ENCODE results near the gene STPG3. TPM values are rescaled to one million over a fixed set of nuclear protein-coding genes. Genes with fewer than 3 reads are reported as not detected.

Gene STPG3
- total RNA-seq (2022), result not detected in 2 replicates
- not detected for Bru-seq, nascent RNA
- BruChase-seq, experiment 1, labeled RNA remaining after a 6-hour chase, result not detected
- BruChase-seq, experiment 2, labeled RNA remaining after a 2-hour chase, result percentile 21 among the genes with signal in this experiment
- long read RNA-seq, result 0 reads

DNA sequence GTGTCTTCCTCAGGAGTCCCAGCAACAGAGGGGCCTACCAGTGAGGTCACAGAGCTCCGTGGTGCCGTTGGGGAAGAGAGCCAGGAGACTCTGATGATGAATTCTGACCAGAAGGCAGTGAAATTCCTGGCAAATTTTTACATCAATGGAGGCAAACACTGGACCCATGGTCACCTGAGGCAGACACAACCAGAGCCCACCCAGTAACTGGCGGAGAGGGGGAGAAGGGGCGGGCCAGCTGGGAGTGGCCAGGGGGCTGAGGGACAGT, at the start of gene STPG3:
TSS of gene STPG3 (plus strand) at position 93 of the 268 bp plus-strand sequence. CDS start at position 94, 1 bp downstream.
- Mint-ChIP-seq H3K4me3 (ENCODE audit: low read depth, unreplicated experiment) (no peak within 1 kb of the TSS), H3K9me3 (ENCODE audit: low read depth, unreplicated experiment) (no peaks in the 10 kb centered on the region), H3K4me1 (ENCODE audit: low read depth, unreplicated experiment) (no peaks in the 10 kb centered on the region), H3K36me3 (ENCODE audit: insufficient read depth, unreplicated experiment) (peaks cover 34% of the 10 kb centered on the region), H3K27me3 (ENCODE audit: unreplicated experiment) (no peaks in the 10 kb centered on the region), H3K27ac (ENCODE audit: unreplicated experiment) (no peak within 1 kb of the TSS)
- intact Hi-C loops (cut with micrococcal nuclease; ENCODE audit: unreplicated experiment), result no loop called here
- TF ChIP-seq CTCF (IDR thresholded peaks at IDR 0.05; ENCODE audit: unreplicated experiment), result no peak
- no TSS peak for BruUV-seq (replicated peaks)
- CTCF ChIA-PET, result interaction anchor here (0.6 kb wide), 1 partner anchor 307 kb away, joined by 4 read pairs; no protein-coding TSS in a partner anchor
- DNase-seq, result no peak

GRCh38 chr9:137202966-137203365, 48.1 kb upstream of the STPG3 start:
- no peaks in the 10 kb centered on the region for H3K9me3 Mint-ChIP-seq (ENCODE audit: low read depth, unreplicated experiment)
- no peak for TF ChIP-seq CTCF (IDR thresholded peaks at IDR 0.05; ENCODE audit: unreplicated experiment)
- peaks cover 24% of the 10 kb centered on the region for H3K4me1 Mint-ChIP-seq (ENCODE audit: low read depth, unreplicated experiment)
- peaks cover 70% of the 10 kb centered on the region for H3K36me3 Mint-ChIP-seq (ENCODE audit: insufficient read depth, unreplicated experiment)
- no peak overlapping the region for H3K4me3 Mint-ChIP-seq (ENCODE audit: low read depth, unreplicated experiment)
- no peaks in the 10 kb centered on the region for H3K27me3 Mint-ChIP-seq (ENCODE audit: unreplicated experiment)
- no peak overlapping the region for H3K27ac Mint-ChIP-seq (ENCODE audit: unreplicated experiment)
- no TSS peak for BruUV-seq (replicated peaks)
- intact Hi-C loops (cut with micrococcal nuclease; ENCODE audit: unreplicated experiment), result no loop called here
- no peak for DNase-seq
- CTCF ChIA-PET, result no interaction called here

GRCh38 chr9:137204731-137205125, 46.4 kb upstream of the STPG3 start:
- no TSS peak for BruUV-seq (replicated peaks)
- H3K27me3 Mint-ChIP-seq (ENCODE audit: unreplicated experiment), result no peaks in the 10 kb centered on the region
- peak overlapping the region; percentile 92 for H3K4me3 Mint-ChIP-seq (ENCODE audit: low read depth, unreplicated experiment)
- peaks cover 17% of the 10 kb centered on the region for H3K4me1 Mint-ChIP-seq (ENCODE audit: low read depth, unreplicated experiment)
- no peak for TF ChIP-seq CTCF (IDR thresholded peaks at IDR 0.05; ENCODE audit: unreplicated experiment)
- peaks cover 53% of the 10 kb centered on the region for H3K36me3 Mint-ChIP-seq (ENCODE audit: insufficient read depth, unreplicated experiment)
- no peaks in the 10 kb centered on the region for H3K9me3 Mint-ChIP-seq (ENCODE audit: low read depth, unreplicated experiment)
- CTCF ChIA-PET, result interaction anchor here (1.1 to 1.5 kb wide), 3 partner anchors 16 to 32 kb away, joined by 3 to 4 read pairs (median 3); partner anchors contain the start of gene RNF224
- intact Hi-C loops (cut with micrococcal nuclease; ENCODE audit: unreplicated experiment), result no loop called here
- peak overlapping the region; percentile 84 for H3K27ac Mint-ChIP-seq (ENCODE audit: unreplicated experiment)
- no peak for DNase-seq

DNA sequence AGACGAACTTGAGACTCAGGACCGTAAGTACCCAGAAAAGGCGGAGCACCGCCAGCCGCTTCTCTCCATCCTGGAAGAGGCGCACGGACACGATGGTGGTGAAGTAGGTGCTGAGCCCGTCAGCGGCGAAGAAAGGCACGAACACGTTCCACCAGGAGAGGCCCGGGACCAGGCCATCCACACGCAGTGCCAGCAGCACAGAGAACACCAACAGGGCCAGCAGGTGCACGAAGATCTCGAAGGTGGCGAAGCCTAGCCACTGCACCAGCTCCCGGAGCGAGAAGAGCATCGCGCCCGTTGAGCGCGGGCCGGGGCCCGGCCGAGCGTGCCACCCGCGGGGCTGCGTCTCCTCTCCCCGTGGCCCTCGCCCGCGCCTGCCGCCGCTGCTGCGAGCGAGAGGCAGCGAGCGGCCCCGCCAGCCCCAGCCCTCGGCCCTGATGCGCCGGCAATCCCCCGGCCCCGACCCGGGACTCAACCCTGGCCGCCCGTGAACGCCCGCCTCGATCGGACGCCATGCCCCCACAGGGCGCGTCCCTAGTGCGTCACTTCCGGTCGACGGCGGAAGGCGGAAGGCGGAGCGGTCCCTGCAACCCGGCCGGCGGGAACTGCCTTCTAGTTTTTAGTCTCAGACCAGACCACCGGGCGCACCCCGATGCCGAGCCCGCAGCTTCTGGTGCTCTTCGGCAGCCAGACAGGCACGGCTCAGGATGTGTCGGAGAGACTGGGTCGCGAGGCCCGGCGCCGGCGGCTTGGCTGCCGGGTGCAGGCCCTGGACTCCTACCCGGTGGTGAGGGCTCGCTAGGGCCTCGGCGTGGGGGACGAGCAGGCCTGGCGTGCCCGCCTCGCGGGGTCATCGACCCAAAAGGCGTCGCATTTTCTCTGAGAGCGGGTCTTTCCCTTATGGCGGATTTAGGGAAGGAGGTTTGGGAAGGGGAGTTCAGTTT, 45.7 kb upstream of the STPG3 start, which contains the start of the genes NDOR1 and TMEM203:
TSS of gene NDOR1 (plus strand) at position 575 of the 944 bp plus-strand sequence. CDS start at position 653, 78 bp downstream.
TSS of gene TMEM203 (minus strand) at position 523 of the 944 bp plus-strand sequence. CDS start at position 289, 234 bp downstream.
- peak within 1 kb of the TSS; percentile 92 for H3K4me3 Mint-ChIP-seq (ENCODE audit: low read depth, unreplicated experiment)
- CTCF ChIA-PET, result interaction anchor here (1.1 to 1.5 kb wide), 3 partner anchors 16 to 32 kb away, joined by 3 to 4 read pairs (median 3); partner anchors contain the start of gene RNF224
- intact Hi-C loops (cut with micrococcal nuclease; ENCODE audit: unreplicated experiment), result no loop called here

More for the DNA sequence above, 45.7 kb upstream of the STPG3 start, which contains the start of the genes NDOR1 and TMEM203:
- TSS peak; percentile 88 for BruUV-seq (replicated peaks)
- H3K27ac Mint-ChIP-seq (ENCODE audit: unreplicated experiment), result peak within 1 kb of the TSS; percentile 84
- peak; percentile 87 for DNase-seq
- H3K27me3 Mint-ChIP-seq (ENCODE audit: unreplicated experiment), result no peaks in the 10 kb centered on the region
- peaks cover 49% of the 10 kb centered on the region for H3K36me3 Mint-ChIP-seq (ENCODE audit: insufficient read depth, unreplicated experiment)
- peaks cover 17% of the 10 kb centered on the region for H3K4me1 Mint-ChIP-seq (ENCODE audit: low read depth, unreplicated experiment)
- no peak for TF ChIP-seq CTCF (IDR thresholded peaks at IDR 0.05; ENCODE audit: unreplicated experiment)
- no peaks in the 10 kb centered on the region for H3K9me3 Mint-ChIP-seq (ENCODE audit: low read depth, unreplicated experiment)
